GM06990 (cell line): ENCODE measurements around the gene SEC31B.
A peak's percentile ranks its signal among the peaks of the same experiment; 100 is the strongest.

Experiments
- DNase-seq: peaks from one replicate; pipeline ENCODE4 v3.0.0-alpha.2; 2011; ENCODE audit not compliant: insufficient read length; ENCODE audit errors: extremely low read depth
- H3K27me3 ChIP-seq: replicated peaks from 2 replicates; pipeline ENCODE4 v1.6.0; 2011; ENCODE audit warnings: low read length; ENCODE audit not compliant: control insufficient read depth, insufficient read depth
- H3K36me3 ChIP-seq: 2 replicates; pipeline ENCODE4 v1.5.1; 2011; ENCODE audit warnings: low read length; ENCODE audit not compliant: control insufficient read depth, insufficient read depth
- H3K4me3 ChIP-seq: replicated peaks from 2 replicates; pipeline ENCODE4 v1.5.1; 2011; ENCODE audit warnings: low read depth, mild to moderate bottlenecking, control low read depth, low read length
- TF ChIP-seq, protein P1 (sequence below): IDR thresholded peaks from 2 replicates; pipeline ENCODE4 v1.5.1; 2011; ENCODE audit warnings: low read length, control low read depth, mild to moderate bottlenecking, inconsistent platforms; ENCODE audit not compliant: insufficient read depth, poor library complexity, severe bottlenecking

SEC31B gene

DNA sequence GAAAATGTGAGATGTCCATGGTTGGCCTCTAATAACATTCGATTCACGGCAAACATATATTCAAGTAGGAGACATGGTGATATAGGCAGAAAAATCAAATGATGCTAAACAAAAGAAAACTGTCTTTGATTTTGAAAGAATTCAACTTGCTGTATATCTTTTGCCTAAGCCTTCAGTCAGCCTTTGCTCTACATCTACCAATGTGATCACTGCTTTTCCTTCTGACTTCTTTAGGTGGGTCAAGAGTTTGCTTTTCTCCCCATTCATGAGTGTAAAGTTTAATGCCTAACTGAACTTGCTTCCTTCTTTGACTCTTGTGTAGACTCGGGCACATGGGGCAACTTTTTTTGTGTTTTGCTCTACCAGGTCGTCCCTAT lies 15.7 kb upstream of the SEC31B start:
- H3K4me3 ChIP-seq, result peak overlapping the region; percentile 6; the same call in 1 of the 2 replicates
- TF ChIP-seq, protein P1, sequence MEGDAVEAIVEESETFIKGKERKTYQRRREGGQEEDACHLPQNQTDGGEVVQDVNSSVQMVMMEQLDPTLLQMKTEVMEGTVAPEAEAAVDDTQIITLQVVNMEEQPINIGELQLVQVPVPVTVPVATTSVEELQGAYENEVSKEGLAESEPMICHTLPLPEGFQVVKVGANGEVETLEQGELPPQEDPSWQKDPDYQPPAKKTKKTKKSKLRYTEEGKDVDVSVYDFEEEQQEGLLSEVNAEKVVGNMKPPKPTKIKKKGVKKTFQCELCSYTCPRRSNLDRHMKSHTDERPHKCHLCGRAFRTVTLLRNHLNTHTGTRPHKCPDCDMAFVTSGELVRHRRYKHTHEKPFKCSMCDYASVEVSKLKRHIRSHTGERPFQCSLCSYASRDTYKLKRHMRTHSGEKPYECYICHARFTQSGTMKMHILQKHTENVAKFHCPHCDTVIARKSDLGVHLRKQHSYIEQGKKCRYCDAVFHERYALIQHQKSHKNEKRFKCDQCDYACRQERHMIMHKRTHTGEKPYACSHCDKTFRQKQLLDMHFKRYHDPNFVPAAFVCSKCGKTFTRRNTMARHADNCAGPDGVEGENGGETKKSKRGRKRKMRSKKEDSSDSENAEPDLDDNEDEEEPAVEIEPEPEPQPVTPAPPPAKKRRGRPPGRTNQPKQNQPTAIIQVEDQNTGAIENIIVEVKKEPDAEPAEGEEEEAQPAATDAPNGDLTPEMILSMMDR, result no peak
- no peaks in the 10 kb centered on the region for H3K27me3 ChIP-seq
- peaks cover 1% of the 10 kb centered on the region for H3K36me3 ChIP-seq
- no peak for DNase-seq

DNA sequence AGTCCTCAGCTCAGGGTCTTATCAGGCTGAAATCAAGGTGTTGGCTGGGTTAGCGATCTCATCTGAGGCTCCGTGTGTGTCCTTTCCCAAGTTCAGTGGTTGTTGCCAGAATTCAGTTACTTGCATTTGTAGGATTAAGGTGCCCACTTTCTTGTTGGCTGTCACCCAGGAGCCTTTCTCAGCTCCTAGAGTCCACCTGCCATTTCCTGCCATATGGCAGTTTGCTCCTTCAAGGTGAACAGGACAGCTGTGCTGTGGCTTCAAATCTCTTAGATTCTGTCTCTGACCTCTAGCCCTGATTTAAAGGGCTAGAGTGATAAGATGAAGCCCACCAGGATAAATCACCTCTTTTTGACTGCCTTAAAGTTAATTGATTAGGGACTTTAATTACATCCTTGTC lies 15.1 kb upstream of the SEC31B start:
- no peak for DNase-seq
- no peaks in the 10 kb centered on the region for H3K27me3 ChIP-seq
- peaks cover 1% of the 10 kb centered on the region for H3K36me3 ChIP-seq
- no peak overlapping the region for H3K4me3 ChIP-seq
- TF ChIP-seq, protein P1, result no peak

DNA sequence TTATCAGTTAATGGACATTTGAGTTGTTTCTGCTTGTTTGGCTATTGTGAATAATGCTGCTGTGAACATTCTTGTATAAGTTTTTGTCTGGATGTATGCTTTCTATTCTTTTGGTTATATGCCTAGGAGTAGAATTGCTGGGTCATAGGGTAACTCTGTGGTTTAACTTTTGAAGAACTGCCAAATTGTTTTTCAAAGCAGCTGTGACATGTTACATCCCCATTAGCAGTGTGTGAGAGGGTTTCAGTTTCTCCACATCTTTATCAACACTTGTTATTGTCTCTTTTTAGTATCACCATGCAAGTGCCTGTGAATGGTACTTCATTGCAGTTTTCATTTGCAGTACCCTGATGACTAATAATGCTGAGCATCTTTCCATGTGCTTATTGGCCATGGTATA lies 12.1 kb upstream of the SEC31B start:
- DNase-seq, result no peak
- H3K27me3 ChIP-seq, result no peaks in the 10 kb centered on the region
- peaks cover 2% of the 10 kb centered on the region for H3K36me3 ChIP-seq
- TF ChIP-seq, protein P1, result no peak
- no peak overlapping the region for H3K4me3 ChIP-seq

DNA sequence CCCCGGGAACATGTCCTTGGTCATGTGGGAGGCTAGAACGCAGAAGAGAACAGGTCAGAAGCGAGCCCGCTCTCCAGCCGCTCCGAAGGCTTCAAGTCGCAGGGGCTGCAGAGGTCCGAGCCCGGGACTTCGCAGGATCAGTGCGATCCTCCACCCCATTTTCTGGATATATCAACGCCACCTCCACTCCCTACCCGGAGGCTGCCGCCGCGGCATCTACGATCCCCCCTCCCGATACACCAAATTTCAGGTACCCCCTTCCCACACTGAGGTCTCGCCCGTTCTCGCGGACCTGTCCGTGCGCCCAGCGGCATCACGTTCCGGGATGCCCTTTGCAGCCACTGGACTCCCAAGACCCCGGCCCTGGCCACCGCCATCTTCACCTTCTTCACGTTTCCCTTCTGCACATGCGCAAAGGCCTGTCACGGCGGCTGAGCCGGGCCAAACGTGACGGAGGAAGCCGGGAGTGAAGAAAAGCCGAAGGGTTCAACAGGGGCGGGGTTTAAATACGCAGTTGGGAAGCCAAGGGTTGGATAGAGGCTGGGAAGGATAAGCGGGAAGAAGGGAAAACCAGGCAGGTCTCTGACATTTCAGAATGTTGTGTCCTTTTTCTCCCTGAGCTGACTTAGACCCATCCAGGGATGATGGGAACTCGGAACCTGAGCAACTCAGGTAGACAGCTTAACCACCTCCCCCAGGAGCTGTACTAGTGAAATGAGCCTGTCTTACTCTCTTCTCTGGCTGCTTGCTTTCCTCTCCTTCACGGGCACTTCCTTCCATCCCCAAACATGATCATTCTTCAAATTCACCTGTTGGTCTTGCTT lies 10.0 kb upstream of the SEC31B start, which contains the start of gene NDUFB8:
Gene NDUFB8, minus strand, starts transcription at position 397 of the 824 bp plus-strand sequence. Its CDS starts 20 bp downstream, at position 377.
- Histone ChIP-seq H3K36me3 (peaks cover 12% of the 10 kb centered on the region), H3K4me3 (peak within 1 kb of the TSS; percentile 98), H3K27me3 (no peaks in the 10 kb centered on the region)
- DNase-seq, result peak; percentile 81
- TF ChIP-seq, protein P1, result no peak

- TF ChIP-seq, protein P1, result no peak
Observed at GRCh38 chr10:100528921-100529474, 9.3 kb upstream of the SEC31B start.

More at GRCh38 chr10:100528921-100529474, 9.3 kb upstream of the SEC31B start:
- DNase-seq, result peak; percentile 18
- H3K4me3 ChIP-seq, result peak overlapping the region; percentile 98
- H3K27me3 ChIP-seq, result no peaks in the 10 kb centered on the region
- H3K36me3 ChIP-seq, result peaks cover 19% of the 10 kb centered on the region
